ENCODE results near the gene TNNC1.

DNA sequence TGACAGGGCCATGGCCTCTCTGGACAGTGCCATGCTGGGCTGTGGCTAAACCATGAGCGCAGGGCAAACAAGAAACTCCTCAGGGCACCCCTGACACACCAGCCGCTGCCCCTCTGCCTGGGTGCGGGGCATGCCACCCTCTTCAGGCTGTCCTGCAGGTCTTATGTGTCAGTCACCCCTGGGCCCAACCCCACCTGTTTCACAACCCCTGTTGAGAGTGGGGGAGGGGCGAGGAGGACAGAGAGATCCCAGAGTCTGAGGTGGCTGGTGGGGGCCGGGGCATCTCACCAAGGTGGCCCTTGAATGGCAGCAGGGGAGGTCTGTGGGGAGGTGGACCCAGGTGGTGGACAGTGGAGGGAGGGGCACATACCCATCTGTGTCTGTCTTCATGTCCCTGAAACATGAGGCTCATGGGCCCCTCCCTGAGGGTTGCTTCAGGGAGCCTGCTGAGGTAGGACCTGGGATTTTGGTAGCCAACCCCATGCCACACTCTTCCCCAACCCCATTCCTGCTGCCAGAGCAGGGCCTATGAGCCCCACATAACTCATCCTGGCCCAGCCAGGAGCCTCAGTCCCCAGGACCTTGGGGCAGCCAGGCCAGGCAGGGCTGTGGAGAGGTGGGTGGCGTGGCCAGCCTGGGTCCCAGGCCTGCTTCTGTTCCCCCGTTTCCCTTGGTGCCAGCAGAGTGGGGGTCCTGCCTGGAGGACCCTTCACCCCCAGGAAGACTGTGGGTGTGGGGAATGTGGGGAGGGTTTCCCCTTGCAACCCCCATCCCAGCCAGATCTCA lies 39.6 kb upstream of the TNNC1 start:
- TF ChIP-seq SP1 (IDR thresholded peaks at IDR 0.05): no peak
- TF ChIP-seq, protein P1, sequence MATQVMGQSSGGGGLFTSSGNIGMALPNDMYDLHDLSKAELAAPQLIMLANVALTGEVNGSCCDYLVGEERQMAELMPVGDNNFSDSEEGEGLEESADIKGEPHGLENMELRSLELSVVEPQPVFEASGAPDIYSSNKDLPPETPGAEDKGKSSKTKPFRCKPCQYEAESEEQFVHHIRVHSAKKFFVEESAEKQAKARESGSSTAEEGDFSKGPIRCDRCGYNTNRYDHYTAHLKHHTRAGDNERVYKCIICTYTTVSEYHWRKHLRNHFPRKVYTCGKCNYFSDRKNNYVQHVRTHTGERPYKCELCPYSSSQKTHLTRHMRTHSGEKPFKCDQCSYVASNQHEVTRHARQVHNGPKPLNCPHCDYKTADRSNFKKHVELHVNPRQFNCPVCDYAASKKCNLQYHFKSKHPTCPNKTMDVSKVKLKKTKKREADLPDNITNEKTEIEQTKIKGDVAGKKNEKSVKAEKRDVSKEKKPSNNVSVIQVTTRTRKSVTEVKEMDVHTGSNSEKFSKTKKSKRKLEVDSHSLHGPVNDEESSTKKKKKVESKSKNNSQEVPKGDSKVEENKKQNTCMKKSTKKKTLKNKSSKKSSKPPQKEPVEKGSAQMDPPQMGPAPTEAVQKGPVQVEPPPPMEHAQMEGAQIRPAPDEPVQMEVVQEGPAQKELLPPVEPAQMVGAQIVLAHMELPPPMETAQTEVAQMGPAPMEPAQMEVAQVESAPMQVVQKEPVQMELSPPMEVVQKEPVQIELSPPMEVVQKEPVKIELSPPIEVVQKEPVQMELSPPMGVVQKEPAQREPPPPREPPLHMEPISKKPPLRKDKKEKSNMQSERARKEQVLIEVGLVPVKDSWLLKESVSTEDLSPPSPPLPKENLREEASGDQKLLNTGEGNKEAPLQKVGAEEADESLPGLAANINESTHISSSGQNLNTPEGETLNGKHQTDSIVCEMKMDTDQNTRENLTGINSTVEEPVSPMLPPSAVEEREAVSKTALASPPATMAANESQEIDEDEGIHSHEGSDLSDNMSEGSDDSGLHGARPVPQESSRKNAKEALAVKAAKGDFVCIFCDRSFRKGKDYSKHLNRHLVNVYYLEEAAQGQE (IDR thresholded peaks at IDR 0.05): no peak
- TF ChIP-seq RAD21 (IDR thresholded peaks at IDR 0.05): no peak
- TF ChIP-seq, protein P2, sequence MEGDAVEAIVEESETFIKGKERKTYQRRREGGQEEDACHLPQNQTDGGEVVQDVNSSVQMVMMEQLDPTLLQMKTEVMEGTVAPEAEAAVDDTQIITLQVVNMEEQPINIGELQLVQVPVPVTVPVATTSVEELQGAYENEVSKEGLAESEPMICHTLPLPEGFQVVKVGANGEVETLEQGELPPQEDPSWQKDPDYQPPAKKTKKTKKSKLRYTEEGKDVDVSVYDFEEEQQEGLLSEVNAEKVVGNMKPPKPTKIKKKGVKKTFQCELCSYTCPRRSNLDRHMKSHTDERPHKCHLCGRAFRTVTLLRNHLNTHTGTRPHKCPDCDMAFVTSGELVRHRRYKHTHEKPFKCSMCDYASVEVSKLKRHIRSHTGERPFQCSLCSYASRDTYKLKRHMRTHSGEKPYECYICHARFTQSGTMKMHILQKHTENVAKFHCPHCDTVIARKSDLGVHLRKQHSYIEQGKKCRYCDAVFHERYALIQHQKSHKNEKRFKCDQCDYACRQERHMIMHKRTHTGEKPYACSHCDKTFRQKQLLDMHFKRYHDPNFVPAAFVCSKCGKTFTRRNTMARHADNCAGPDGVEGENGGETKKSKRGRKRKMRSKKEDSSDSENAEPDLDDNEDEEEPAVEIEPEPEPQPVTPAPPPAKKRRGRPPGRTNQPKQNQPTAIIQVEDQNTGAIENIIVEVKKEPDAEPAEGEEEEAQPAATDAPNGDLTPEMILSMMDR (IDR thresholded peaks at IDR 0.05; ENCODE audit: low read depth, low read length, missing input control): no peak
- no peak for TF ChIP-seq EGR1 (IDR thresholded peaks at IDR 0.05; ENCODE audit: low read depth in 2 of 2)
- TF ChIP-seq TAF1 (conservative IDR thresholded peaks at IDR 0.05): no peak
- TF ChIP-seq, protein P3, sequence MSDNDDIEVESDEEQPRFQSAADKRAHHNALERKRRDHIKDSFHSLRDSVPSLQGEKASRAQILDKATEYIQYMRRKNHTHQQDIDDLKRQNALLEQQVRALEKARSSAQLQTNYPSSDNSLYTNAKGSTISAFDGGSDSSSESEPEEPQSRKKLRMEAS (IDR thresholded peaks at IDR 0.05): no peak
- TF ChIP-seq RXRA (IDR thresholded peaks at IDR 0.05): no peak
- no peak for TF ChIP-seq YY1 (IDR thresholded peaks at IDR 0.05)
- TF ChIP-seq HNF4A (conservative IDR thresholded peaks at IDR 0.05): no peak
- TF ChIP-seq FOXA1 (IDR thresholded peaks at IDR 0.05): no peak
- TF ChIP-seq GABPA (IDR thresholded peaks at IDR 0.05 in 1 of 2, conservative IDR thresholded peaks at IDR 0.05 in 1 of 2): no peak

Data from liver (tissue), 3 donors.